Esophagus squamous epithelium (tissue), 4 donors: ENCODE results near the gene CAPZB.

Experiments used
- POLR2A ChIP-seq, 4 donors: fragments of 450-650 bp; IDR thresholded peaks; one replicate each; pipeline ENCODE4 v1.6.1; 2017; ENCODE audit warnings: antibody characterized with exemption in 4 of 4, mild to moderate bottlenecking in 4 of 4, moderate library complexity in 3 of 4
- TF ChIP-seq, protein P1 (sequence below), 6 experiments: fragments of 450-650 bp in 4 of 6; fragments of 200-600 bp in 2 of 6; sonication (generic) in 2 of 6; IDR thresholded peaks; one replicate each; pipeline ENCODE4 v1.5.1; 2016 to 2019; ENCODE audit warnings: antibody characterized with exemption in 6 of 6, mild to moderate bottlenecking in 4 of 6, moderate library complexity in 4 of 6

DNA sequence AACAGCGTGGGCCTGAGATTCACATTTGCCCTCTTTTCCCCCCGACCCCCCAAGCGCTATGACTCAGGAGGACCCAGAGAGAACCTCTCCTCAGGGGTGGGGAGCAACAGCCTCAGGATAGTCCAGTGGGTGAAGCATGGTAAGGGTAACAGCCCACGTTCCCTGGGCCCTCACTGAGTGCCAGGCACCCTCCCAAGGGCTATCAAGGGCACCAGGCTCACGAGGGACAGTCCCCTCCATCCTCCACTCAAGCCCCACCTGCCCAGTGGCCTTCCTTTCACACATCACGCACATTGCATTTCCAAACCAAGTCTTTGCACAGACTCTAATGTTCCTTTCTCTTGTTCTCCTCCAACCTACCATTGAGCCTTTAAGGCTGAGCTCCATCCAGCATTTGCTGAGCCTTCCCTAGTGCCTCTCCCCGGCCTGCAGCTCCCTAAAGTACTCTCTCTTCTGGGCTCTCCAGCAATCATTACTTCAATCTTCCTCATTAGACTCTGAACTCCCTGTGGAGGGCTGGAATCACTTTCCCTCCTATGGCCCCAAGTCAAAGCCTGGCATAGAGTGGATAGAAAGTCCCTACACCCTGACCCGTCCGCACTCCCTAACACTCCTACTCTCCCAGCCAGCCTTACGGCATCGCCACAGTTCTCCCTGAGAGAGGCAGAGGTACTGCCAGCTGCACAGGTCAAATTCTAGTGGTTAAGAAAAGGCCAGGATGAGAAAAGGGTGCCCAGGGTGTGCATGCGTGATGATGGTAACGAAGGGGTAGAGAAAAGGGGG lies 174.4 kb downstream of the CAPZB start:
- no peak for TF ChIP-seq POLR2A (IDR thresholded peaks at IDR 0.05)
- TF ChIP-seq, protein P1, sequence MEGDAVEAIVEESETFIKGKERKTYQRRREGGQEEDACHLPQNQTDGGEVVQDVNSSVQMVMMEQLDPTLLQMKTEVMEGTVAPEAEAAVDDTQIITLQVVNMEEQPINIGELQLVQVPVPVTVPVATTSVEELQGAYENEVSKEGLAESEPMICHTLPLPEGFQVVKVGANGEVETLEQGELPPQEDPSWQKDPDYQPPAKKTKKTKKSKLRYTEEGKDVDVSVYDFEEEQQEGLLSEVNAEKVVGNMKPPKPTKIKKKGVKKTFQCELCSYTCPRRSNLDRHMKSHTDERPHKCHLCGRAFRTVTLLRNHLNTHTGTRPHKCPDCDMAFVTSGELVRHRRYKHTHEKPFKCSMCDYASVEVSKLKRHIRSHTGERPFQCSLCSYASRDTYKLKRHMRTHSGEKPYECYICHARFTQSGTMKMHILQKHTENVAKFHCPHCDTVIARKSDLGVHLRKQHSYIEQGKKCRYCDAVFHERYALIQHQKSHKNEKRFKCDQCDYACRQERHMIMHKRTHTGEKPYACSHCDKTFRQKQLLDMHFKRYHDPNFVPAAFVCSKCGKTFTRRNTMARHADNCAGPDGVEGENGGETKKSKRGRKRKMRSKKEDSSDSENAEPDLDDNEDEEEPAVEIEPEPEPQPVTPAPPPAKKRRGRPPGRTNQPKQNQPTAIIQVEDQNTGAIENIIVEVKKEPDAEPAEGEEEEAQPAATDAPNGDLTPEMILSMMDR (IDR thresholded peaks at IDR 0.05), result no peak
